Inflammatory macrophage treated with lipopolysaccharide for 1 hour (primary cell): Measurements from ENCODE around the gene EXTL1.

Experiments used
- DNase-seq, 2 donors: peaks; one replicate each; pipeline ENCODE4 v3.0.0-alpha.2; 2020 to 2022

Gene EXTL1

DNA sequence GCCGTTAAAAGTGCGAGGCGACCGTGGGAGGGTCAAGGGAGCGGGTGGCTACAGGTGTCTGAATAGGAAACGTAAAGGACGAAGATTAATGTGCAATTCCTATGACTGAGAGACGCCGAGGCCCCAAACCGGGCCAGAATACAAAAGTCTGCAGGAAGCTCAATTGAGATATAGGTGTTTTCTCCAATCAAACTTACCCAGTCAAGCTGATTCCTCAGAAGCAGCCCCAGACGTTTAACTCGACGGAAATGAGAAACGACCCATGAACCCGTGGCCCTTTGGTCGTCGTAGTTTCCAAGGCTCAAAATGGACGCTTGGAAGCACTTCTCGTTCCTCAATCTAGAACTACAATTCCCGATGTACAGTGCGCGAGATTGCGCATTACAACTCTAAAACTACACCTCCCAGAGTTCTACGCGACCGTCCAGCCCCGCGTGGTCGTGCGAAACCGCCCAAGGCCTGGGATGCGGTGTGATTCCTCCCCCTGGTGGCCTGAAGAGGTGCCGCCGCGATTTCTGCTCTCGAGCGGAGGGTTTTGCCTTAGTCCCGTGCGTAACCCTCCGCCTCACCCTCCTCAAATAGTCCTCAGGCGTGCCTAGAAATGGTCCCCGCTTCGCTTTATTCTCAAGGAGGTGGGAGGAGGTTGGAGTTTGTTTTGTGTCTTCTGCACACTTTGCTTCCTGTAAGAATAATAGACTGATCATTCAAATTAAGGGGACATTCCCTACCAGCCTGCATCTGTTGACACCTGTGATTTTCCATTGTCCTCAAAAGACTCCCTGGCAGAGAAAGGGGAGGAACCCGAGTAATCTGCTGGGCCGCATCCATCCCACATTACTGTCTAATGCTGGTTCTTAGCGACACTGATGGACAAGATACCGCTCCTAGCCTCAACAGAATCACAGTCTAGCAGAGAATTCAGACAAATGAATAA is 23.5 kb upstream of the EXTL1 start, which contains the start of gene PAFAH2:
Gene PAFAH2, minus strand, starts transcription at position 236 of the 934 bp plus-strand sequence. CDS start 7,247 bp downstream, outside the sequence.
- peak; percentile 99 to 100 for DNase-seq

GRCh38 chr1:25999041-25999800 is 22.4 kb upstream of the EXTL1 start:
- DNase-seq: no peak

DNA sequence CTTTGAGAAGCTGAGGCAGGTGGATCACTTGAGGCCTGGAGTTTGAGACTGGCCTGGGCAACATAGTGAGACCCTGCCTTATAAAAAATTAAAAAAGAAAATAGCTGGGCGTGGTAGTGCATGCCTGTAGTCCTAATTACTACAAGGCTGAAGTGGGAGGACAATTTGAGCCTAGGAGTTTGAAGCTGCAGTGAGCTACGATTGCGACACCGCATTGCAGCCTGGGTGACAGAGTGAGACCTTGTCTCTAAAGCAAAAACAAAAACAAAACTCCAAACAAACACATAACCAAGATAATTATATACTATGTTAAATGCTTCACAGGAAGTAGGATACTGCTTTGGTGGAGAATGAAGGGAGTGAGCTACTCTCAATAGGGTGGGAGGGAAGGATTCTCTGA is 18.3 kb upstream of the EXTL1 start:
- DNase-seq: peak in 1 of 2 donors; percentile 29

DNA sequence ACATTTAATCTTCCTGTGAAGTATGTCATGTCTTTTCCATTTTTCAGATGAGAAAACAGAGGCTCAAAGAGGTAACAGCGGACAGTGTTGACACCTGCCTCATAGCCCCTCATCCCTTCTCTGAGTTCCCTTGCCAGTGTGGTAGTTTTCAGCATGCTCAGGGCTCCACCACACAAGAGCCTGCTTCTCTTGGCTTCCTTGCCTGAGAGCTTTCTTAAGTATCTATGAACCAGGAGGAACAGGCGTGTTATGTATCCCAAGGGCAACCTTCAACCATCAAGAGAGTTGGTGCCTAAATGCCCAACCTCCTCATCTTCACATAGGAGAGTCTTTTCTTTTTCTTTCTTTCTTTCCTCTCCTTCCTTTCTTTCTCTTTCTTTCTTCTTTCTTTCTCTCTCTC is 17.8 kb upstream of the EXTL1 start:
- DNase-seq: no peak

- DNase-seq: no peak
These were observed 16.0 kb upstream of the EXTL1 start for GRCh38 chr1:26005434-26006105.

DNA sequence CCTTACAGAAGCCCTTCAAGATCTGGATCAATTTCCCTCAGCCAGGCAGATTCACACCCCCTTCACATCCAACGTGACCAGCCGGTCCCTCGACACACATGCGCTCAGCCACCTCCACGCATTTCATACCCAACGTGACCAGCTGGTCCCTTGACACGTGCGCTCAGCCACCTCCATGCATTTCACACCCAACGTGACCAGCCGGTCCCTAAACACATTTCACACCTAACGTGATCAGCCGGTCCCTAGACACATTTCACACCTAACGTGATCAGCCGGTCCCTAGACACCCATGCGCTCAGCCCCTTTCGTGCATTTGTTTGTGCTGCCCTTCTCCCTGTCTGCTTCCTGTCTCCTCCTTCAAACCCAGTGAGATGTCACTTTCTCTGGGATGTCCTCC is 14.9 kb upstream of the EXTL1 start:
- no peak for DNase-seq

DNA sequence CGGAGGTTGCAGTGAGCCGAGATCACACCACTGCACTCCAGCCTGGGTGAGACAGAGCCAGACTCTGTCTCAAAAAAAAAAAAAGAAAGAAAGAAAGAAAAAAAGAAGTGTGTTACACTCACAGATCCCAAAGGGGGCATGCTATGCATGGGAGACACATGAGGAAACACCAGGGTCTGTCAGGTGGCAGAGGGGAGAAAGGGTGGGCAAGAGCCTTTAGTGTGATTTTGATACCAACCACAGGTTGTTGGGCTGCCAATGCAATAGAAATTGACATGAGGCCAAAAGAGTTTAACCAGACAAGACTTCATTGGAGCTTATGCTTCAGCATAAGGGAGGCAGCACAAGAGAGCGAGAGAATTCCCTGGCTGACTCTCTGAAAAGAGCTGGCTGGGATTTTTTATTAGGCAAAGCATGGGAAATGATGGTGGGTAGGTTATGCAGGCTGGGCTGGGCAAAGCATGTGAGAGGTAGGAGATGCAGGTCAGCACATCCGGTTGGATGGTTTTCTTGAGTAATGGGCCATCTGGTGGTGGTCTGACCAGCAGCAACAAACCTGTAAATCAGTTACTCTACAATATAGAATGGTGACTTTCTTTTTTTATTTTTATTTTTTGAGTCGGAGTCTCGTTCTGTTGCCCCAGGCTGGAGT is 11.7 kb upstream of the EXTL1 start:
- no peak for DNase-seq

GRCh38 chr1:26010825-26011224 is 10.8 kb upstream of the EXTL1 start:
- no peak for DNase-seq

DNA sequence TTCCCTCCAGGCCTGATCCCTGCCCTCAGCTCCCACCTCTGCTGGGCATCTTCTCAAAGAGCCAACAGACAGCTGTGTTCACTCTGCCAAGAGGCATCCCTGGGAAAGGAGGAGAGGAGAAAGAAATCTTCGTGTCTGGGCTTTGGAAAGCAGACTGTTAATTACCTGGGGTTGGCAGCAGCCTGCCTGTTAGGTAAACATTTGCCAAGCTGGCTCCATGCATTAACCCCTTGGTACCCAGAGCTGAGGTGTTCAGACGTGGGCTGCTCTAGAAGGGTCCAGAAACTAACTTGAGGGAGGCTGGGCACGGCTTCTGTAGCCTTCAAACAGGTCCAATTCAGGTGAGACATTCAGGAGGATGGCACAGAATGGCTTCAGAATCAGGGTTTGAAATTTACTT is 8.7 kb upstream of the EXTL1 start:
- DNase-seq: no peak

- no peak for DNase-seq
These were observed 7.4 kb upstream of the EXTL1 start for GRCh38 chr1:26014179-26014578.

DNA sequence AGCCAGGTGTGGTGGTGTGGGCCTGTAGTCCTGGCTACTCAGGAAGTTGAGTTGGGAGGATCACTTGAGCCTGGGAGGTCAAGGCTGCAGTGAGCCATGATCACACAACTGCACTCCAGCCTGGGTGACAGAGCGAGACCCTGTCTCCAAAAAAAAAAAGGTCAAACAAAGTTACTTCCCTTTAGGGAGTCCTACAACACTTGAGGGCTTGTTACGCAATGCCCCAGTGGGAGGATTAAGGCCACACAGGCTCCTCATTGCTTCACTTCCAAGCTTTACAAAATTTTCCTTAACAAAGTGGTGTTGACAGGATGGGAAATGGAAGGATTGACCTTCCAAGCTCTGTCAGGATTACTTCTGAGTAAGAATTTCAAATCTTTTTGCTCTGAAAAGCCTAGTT is 6.2 kb upstream of the EXTL1 start:
- DNase-seq: peak; percentile 94 to 97

GRCh38 chr1:26016258-26016952 is 5.2 kb upstream of the EXTL1 start:
- DNase-seq: peak in 1 of 2 donors; percentile 59

GRCh38 chr1:26016953-26017545 is 4.5 kb upstream of the EXTL1 start:
- peak in 1 of 2 donors; percentile 31 for DNase-seq

DNA sequence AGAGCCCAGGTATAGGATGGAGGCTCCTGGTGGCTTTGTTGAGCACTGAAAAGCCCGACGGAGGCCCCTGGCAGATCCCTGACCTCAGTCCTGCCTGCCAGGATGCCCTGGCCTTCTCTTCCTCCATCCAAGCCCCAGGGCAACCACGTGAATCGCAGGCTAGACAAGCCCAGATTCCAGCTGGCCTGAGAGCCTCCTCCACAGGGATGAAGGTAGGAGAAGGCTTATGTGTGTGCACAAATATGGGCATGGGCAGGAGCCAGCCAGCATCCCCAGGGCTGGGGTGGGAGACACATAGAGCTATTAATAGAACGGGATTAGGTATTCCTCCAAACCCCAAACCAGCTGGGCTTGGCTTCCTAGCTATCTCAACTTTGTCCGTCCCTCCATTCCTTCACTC is 4.0 kb upstream of the EXTL1 start:
- DNase-seq: no peak

DNA sequence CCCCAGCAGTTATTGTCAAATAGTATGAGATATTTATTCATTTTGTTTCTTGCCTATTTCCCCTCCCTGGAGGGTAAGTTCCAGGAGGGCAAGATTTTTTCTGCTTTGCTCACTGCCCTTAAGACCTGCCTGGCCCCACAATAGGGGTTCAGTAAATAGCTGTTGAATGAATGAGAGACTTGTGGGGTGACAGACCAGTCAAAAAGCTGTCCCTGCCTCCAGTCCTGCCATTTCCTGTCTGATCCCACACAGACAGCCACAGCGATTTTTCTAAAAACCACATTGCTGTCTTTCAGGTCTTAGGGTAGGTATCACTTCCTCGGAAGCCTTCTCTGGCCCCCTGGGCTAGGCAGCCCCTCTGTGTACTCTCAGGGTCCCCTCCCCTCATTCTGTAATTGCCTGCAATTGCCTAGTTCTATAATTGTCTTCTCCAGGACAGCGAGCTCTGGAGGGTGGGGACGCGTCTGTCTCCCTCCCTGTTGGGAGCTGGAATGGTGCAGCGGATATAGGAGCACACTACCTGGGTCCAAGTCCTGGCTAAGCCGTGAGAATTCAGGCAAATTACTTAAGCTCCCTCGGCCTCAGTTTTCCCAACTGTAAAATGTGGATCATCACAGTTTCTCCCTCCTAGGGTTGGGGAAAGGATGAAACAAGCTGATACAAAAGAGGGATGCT is 1.8 kb upstream of the EXTL1 start:
- DNase-seq: no peak

DNA sequence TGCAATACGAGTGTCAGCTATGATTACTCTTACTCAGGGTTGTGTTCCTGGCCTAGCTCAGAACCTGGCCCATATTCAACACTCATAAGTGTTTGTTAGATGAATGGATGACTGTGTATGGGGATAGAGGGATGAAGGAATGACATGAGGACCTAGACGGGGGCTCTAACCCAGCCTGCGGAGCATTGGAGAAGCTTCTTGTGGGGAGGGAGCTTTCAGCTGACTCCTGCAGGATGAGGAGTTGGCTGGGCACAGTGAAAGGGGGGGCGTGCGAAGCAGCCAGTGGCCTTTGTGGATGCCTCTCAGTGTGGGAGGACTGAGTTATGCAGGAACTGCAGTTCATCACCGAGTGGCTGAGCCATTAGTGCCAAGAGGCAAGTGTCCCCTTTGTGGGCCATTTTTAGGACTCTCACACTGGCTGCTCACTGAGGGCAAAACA is 1.2 kb upstream of the EXTL1 start:
- no peak for DNase-seq

- no peak for DNase-seq
These were observed 481 bp upstream of the EXTL1 start for GRCh38 chr1:26020941-26021646.

GRCh38 chr1:26022404-26022779 is 817 bp downstream of the EXTL1 start:
- no peak for DNase-seq

DNA sequence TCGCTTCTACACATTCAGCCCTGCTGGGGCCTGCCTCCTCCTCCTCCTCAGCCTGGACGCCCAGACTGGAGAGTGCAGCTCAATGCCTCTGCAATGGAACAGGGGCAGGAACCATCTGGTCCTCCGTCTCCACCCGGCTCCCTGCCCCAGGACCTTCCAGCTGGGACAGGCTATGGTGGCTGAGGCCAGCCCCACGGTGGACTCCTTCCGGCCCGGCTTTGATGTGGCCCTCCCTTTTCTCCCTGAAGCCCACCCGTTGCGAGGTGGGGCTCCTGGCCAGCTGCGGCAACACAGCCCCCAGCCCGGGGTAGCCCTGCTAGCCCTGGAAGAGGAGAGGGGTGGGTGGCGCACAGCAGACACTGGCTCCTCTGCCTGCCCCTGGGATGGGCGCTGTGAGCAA is 1.4 kb downstream of the EXTL1 start:
- DNase-seq: no peak

- DNase-seq: no peak
These were observed 2.3 kb downstream of the EXTL1 start for GRCh38 chr1:26023826-26024225.
